HEK293T (cell line): ENCODE results near the gene ANGPT4.

Experiments
- CTBP1 ChIP-seq: fragments of 450-650 bp; IDR thresholded peaks from 2 replicates; pipeline ENCODE4 v1.6.1; 2016; ENCODE audit warnings: borderline replicate concordance
- ELF4 ChIP-seq: fragments of 450-650 bp; IDR thresholded peaks from 2 replicates; pipeline ENCODE4 v1.6.1; 2017; ENCODE audit warnings: antibody characterized with exemption
- FOXA1 ChIP-seq: fragments of 450-650 bp; IDR thresholded peaks from 2 replicates; pipeline ENCODE4 v1.6.1; 2016; ENCODE audit warnings: mild to moderate bottlenecking
- FOXK2 ChIP-seq: fragments of 450-650 bp; IDR thresholded peaks from 2 replicates; pipeline ENCODE4 v1.6.1; 2016; ENCODE audit warnings: mild to moderate bottlenecking
- LEF1 ChIP-seq: fragments of 450-650 bp; IDR thresholded peaks from 2 replicates; pipeline ENCODE4 v1.6.1; 2017; ENCODE audit warnings: mild to moderate bottlenecking, borderline replicate concordance
- SP1 ChIP-seq: fragments of 450-650 bp; IDR thresholded peaks from 2 replicates; pipeline ENCODE4 v1.6.1; 2017
- TF ChIP-seq, protein P1 (sequence below): fragments of 450-650 bp; IDR thresholded peaks from 2 replicates; pipeline ENCODE4 v1.6.1; 2016

DNA sequence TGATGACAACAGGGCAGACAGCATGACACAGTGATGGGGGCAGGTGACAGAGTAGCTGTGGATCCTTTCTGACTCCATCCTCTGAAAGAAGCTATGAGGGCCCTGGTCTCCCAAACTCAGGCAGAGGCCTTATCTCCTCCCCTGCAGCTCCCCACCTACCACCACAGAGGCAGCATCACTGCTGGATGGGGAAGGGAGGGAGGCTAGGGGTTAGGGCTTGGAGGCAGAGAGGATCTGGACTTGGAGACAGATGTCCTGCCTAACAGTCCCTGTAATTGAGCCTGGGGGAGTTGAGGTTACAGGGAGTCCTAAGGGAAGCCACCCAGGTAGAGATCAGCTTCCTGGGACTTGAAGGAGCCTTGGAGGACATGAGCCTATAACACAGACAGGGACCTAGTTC, 44.7 kb downstream of the ANGPT4 start:
- TF ChIP-seq ELF4 (no peak), SP1 (no peak), LEF1 (no peak), FOXA1 (no peak), FOXK2 (no peak), CTBP1 (no peak)
- TF ChIP-seq, protein P1, sequence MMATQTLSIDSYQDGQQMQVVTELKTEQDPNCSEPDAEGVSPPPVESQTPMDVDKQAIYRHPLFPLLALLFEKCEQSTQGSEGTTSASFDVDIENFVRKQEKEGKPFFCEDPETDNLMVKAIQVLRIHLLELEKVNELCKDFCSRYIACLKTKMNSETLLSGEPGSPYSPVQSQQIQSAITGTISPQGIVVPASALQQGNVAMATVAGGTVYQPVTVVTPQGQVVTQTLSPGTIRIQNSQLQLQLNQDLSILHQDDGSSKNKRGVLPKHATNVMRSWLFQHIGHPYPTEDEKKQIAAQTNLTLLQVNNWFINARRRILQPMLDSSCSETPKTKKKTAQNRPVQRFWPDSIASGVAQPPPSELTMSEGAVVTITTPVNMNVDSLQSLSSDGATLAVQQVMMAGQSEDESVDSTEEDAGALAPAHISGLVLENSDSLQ = no peak
